ENCODE results near the gene FAM76A.

DNA sequence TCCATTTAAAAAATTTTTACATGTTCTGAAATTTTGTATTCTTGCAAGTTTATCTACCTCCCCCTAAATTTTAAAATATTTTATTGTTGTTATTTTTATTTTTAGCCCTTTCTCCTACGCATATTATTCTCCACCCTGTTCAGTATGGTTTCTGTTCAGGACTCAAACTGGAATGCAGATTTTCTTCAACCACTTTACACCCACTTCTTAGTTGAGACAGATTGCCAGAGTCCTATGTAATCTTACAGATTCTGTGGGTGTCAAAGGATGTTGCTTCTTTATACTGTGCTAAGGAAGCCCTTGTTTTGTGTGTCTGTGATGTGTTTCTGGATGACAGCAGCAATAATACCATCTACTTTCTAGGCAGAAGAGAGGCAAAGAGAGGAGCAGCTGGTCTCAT is 84.1 kb downstream of the FAM76A start:
- no peak for TF ChIP-seq CTCF (conservative IDR thresholded peaks at IDR 0.05 in 1 of 2, IDR thresholded peaks at IDR 0.05 in 1 of 2; ENCODE audit: low read depth in 1 of 2, low read length in 2 of 2)
- TF ChIP-seq EZH2 (IDR thresholded peaks at IDR 0.05; ENCODE audit: low read length, missing control alignments), result no peak
